GM18517 (cell line): Measurements from ENCODE around the gene SIK3.

Experiments
- ATAC-seq: cut with Tn5 transposase; IDR thresholded peaks from one replicate; pipeline ENCODE4 v1.9.1; 2021; ENCODE audit warnings: mild to moderate bottlenecking, moderate library complexity; ENCODE audit not compliant: unreplicated experiment

SIK3 gene

GRCh38 chr11:117110294-117110950 lies 12.2 kb upstream of the SIK3 start:
- ATAC-seq: no peak

GRCh38 chr11:117107701-117108590 lies 9.7 kb upstream of the SIK3 start:
- no peak for ATAC-seq

GRCh38 chr11:117100556-117100955 lies 2.3 kb upstream of the SIK3 start:
- no peak for ATAC-seq

GRCh38 chr11:117099696-117100095 lies 1.5 kb upstream of the SIK3 start:
- ATAC-seq: no peak

- peak; percentile 17 for ATAC-seq
These were observed 599 bp downstream of the SIK3 start for GRCh38 chr11:117097389-117098268.

- no peak for ATAC-seq
These were observed 1.2 kb downstream of the SIK3 start for GRCh38 chr11:117097014-117097388.

GRCh38 chr11:117096201-117096991 lies 1.8 kb downstream of the SIK3 start:
- peak; percentile 47 for ATAC-seq

- no peak for ATAC-seq
These were observed 2.7 kb downstream of the SIK3 start for GRCh38 chr11:117095284-117096161.

GRCh38 chr11:117094776-117095175 lies 3.5 kb downstream of the SIK3 start:
- no peak for ATAC-seq

GRCh38 chr11:117092951-117093590 lies 5.2 kb downstream of the SIK3 start:
- ATAC-seq: peak; percentile 48

GRCh38 chr11:117091753-117092477 lies 6.3 kb downstream of the SIK3 start:
- no peak for ATAC-seq

- no peak for ATAC-seq
These were observed 8.0 kb downstream of the SIK3 start for GRCh38 chr11:117090111-117090706.

- ATAC-seq: no peak
These were observed 8.5 kb downstream of the SIK3 start for GRCh38 chr11:117089685-117090084.

- ATAC-seq: no peak
These were observed 10.8 kb downstream of the SIK3 start for GRCh38 chr11:117087446-117087845.

GRCh38 chr11:117084992-117085391 lies 13.2 kb downstream of the SIK3 start:
- no peak for ATAC-seq

GRCh38 chr11:117083011-117083935 lies 15.0 kb downstream of the SIK3 start:
- ATAC-seq: no peak

GRCh38 chr11:117081908-117082307 lies 16.3 kb downstream of the SIK3 start:
- ATAC-seq: no peak
